Kasumi-1 (cell line): Measurements from ENCODE around the gene USP17L15.
"Not testable (repeated sequence)": the region's sequence is repeated elsewhere in the genome, so short reads cannot be mapped to it uniquely, and the experiment has no call there.

Source experiments
- DNase-seq, 2 experiments: peaks; one replicate each; lab custom pipeline; 2025; lab: John Stamatoyannopoulos, UW

The USP17L15 gene, protein sequence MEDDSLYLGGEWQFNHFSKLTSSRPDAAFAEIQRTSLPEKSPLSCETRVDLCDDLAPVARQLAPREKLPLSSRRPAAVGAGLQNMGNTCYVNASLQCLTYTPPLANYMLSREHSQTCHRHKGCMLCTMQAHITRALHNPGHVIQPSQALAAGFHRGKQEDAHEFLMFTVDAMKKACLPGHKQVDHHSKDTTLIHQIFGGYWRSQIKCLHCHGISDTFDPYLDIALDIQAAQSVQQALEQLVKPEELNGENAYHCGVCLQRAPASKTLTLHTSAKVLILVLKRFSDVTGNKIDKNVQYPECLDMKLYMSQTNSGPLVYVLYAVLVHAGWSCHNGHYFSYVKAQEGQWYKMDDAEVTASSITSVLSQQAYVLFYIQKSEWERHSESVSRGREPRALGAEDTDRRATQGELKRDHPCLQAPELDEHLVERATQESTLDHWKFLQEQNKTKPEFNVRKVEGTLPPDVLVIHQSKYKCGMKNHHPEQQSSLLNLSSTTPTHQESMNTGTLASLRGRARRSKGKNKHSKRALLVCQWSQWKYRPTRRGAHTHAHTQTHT

DNA sequence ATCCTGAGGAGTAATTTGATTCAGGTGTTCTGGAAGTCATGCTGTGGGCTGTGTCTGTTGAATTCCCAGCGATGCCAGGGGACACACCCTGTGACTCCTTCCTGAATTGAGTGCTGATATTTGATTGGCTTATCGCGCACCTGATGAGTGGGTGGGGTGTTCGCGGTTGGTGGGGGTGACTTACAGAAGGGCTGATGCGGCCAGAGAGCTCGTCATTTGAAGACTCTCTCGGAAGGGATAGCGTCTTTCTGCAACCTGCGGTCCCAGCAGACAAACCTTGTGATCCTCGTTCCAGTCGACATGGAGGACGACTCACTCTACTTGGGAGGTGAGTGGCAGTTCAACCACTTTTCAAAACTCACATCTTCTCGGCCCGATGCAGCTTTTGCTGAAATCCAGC is at the start of gene USP17L15:
USP17L15 (plus strand) TSS at position 301 of the 400 bp plus-strand sequence; CDS start at position 301, 0 bp downstream.
- not testable (repeated sequence) for DNase-seq

DNA sequence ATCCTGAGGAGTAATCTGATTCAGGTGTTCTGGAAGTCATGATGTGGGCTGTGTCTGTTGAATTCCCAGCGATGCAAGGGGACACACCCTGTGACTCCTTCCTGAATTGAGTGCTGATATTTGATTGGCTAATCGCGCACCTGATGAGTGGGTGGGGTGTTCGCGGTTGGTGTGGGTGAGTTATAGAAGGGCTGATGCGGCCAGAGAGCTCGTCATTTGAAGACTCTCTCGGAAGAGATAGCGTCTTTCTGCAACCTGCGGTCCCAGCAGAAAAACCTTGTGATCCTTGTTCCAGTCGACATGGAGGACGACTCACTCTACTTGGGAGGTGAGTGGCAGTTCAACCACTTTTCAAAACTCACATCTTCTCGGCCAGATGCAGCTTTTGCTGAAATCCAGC is 23.8 kb upstream of the USP17L15 start, which contains the start of gene USP17L10:
USP17L10 (plus strand) TSS at position 301 of the 400 bp plus-strand sequence; CDS start at position 301, 0 bp downstream.
- not testable (repeated sequence) for DNase-seq

DNA sequence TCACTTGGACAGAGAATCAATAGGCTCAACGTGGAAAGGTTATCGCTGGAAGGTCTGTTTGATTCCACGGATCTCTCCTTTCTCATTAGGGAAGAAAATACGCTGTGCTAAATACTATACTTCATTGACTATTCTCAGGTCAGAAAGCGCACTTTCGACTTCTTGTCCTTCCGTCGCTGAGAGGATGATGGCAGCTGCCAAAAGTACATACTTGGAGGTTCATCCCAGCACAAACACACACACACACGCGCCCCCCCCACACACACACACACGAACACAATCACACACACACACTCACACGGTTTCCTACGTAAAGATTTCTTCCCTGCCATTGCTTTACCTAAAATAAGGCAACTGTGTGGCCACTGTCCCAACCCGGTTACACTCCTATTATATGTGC is 19.5 kb upstream of the USP17L15 start:
- not testable (repeated sequence) for DNase-seq

DNA sequence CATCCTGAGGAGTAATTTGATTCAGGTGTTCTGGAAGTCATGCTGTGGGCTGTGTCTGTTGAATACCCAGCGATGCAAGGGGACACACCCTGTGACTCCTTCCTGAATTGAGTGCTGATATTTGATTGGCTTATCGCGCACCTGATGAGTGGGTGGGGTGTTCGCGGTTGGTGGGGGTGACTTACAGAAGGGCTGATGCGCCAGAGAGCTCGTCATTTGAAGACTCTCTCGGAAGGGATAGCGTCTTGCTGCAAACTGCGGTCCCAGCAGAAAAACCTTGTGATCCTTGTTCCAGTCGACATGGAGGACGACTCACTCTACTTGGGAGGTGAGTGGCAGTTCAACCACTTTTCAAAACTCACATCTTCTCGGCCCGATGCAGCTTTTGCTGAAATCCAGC is 19.1 kb upstream of the USP17L15 start, which contains the start of gene USP17L11:
USP17L11 (plus strand) TSS at position 301 of the 400 bp plus-strand sequence; CDS start at position 301, 0 bp downstream.
- DNase-seq: not testable (repeated sequence)

DNA sequence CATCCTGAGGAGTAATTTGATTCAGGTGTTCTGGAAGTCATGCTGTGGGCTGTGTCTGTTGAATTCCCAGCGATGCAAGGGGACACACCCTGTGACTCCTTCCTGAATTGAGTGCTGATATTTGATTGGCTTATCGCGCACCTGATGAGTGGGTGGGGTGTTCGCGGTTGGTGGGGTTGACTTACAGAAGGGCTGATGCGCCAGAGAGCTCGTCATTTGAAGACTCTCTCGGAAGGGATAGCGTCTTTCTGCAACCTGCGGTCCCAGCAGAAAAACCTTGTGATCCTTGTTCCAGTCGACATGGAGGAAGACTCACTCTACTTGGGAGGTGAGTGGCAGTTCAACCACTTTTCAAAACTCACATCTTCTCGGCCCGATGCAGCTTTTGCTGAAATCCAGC is 14.3 kb upstream of the USP17L15 start, which contains the start of gene USP17L12:
USP17L12 (plus strand) TSS at position 301 of the 400 bp plus-strand sequence; CDS start at position 301, 0 bp downstream.
- not testable (repeated sequence) for DNase-seq

DNA sequence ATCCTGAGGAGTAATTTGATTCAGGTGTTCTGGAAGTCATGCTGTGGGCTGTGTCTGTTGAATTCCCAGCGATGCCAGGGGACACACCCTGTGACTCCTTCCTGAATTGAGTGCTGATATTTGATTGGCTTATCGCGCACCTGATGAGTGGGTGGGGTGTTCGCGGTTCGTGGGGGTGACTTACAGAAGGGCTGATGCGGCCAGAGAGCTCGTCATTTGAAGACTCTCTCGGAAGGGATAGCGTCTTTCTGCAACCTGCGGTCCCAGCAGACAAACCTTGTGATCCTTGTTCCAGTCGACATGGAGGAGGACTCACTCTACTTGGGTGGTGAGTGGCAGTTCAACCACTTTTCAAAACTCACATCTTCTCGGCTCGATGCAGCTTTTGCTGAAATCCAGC is 9.6 kb upstream of the USP17L15 start, which contains the start of gene USP17L13:
USP17L13 (plus strand) TSS at position 301 of the 400 bp plus-strand sequence; CDS start at position 301, 0 bp downstream.
- DNase-seq: not testable (repeated sequence)

DNA sequence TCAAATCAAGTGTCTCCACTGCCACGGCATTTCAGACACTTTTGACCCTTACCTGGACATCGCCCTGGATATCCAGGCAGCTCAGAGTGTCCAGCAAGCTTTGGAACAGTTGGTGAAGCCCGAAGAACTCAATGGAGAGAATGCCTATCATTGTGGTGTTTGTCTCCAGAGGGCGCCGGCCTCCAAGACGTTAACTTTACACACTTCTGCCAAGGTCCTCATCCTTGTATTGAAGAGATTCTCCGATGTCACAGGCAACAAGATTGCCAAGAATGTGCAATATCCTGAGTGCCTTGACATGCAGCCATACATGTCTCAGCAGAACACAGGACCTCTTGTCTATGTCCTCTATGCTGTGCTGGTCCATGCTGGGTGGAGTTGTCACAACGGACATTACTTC is 3.9 kb upstream of the USP17L15 start:
- not testable (repeated sequence) for DNase-seq

DNA sequence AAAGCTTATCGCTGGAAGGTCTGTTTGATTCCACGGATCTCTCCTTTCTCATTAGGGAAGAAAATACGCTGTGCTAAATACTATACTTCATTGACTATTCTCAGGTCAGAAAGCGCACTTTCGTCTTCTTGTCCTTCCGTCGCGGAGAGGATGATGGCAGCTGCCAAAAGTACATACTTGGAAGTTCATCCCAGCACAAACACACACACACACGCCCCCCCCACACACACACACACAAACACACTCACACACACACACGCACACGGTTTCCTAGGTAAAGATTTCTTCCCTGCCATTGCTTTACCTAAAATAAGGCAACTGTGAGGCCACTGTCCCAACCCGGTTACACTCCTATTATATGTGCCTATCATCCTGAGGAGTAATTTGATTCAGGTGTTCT is 4.3 kb downstream of the USP17L15 start:
- not testable (repeated sequence) for DNase-seq

DNA sequence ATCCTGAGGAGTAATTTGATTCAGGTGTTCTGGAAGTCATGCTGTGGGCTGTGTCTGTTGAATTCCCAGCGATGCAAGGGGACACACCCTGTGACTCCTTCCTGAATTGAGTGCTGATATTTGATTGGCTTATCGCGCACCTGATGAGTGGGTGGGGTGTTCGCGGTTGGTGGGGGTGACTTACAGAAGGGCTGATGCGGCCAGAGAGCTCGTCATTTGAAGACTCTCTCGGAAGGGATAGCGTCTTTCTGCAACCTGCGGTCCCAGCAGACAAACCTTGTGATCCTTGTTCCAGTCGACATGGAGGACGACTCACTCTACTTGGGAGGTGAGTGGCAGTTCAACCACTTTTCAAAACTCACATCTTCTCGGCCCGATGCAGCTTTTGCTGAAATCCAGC is 9.4 kb downstream of the USP17L15 start, which contains the start of gene USP17L17:
USP17L17 (plus strand) TSS at position 301 of the 400 bp plus-strand sequence; CDS start at position 301, 0 bp downstream.
- not testable (repeated sequence) for DNase-seq

DNA sequence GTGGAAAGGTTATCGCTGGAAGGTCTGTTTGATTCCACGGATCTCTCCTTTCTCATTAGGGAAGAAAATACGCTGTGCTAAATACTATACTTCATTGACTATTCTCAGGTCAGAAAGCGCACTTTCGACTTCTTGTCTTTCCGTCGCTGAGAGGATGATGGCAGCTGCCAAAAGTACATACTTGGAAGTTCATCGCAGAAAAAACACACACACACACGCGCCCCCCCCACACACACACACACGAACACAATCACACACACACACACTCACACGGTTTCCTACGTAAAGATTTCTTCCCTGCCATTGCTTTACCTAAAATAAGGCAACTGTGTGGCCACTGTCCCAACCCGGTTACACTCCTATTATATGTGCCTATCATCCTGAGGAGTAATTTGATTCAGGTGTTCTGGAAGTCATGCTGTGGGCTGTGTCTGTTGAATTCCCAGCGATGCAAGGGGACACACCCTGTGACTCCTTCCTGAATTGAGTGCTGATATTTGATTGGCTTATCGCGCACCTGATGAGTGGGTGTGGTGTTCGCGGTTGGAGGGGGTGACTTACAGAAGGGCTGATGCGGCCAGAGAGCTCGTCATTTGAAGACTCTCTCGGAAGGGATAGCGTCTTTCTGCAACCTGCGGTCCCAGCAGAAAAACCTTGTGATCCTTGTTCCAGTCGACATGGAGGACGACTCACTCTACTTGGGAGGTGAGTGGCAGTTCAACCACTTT is 13.9 kb downstream of the USP17L15 start, which contains the start of gene USP17L18:
USP17L18 (plus strand) TSS at position 678 of the 728 bp plus-strand sequence; CDS start at position 678, 0 bp downstream.
- not testable (repeated sequence) for DNase-seq

DNA sequence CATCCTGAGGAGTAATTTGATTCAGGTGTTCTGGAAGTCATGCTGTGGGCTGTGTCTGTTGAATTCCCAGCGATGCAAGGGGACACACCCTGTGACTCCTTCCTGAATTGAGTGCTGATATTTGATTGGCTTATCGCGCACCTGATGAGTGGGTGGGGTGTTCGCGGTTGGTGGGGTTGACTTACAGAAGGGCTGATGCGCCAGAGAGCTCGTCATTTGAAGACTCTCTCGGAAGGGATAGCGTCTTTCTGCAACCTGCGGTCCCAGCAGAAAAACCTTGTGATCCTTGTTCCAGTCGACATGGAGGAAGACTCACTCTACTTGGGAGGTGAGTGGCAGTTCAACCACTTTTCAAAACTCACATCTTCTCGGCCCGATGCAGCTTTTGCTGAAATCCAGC is 18.9 kb downstream of the USP17L15 start, which contains the start of gene USP17L19:
USP17L19 (plus strand) TSS at position 301 of the 400 bp plus-strand sequence; CDS start at position 301, 0 bp downstream.
- DNase-seq: not testable (repeated sequence)

DNA sequence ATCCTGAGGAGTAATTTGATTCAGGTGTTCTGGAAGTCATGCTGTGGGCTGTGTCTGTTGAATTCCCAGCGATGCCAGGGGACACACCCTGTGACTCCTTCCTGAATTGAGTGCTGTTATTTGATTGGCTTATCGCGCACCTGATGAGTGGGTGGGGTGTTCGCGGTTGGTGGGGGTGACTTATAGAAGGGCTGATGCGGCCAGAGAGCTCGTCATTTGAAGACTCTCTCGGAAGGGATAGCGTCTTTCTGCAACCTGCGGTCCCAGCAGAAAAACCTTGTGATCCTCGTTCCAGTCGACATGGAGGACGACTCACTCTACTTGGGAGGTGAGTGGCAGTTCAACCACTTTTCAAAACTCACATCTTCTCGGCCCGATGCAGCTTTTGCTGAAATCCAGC is 23.6 kb downstream of the USP17L15 start, which contains the start of gene USP17L20:
USP17L20 (plus strand) TSS at position 301 of the 400 bp plus-strand sequence; CDS start at position 301, 0 bp downstream.
- DNase-seq: not testable (repeated sequence)

DNA sequence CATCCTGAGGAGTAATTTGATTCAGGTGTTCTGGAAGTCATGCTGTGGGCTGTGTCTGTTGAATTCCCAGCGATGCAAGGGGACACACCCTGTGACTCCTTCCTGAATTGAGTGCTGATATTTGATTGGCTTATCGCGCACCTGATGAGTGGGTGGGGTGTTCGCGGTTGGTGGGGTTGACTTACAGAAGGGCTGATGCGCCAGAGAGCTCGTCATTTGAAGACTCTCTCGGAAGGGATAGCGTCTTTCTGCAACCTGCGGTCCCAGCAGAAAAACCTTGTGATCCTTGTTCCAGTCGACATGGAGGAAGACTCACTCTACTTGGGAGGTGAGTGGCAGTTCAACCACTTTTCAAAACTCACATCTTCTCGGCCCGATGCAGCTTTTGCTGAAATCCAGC is 28.4 kb downstream of the USP17L15 start, which contains the start of gene USP17L21:
USP17L21 (plus strand) TSS at position 301 of the 400 bp plus-strand sequence; CDS start at position 301, 0 bp downstream.
- DNase-seq: not testable (repeated sequence)

DNA sequence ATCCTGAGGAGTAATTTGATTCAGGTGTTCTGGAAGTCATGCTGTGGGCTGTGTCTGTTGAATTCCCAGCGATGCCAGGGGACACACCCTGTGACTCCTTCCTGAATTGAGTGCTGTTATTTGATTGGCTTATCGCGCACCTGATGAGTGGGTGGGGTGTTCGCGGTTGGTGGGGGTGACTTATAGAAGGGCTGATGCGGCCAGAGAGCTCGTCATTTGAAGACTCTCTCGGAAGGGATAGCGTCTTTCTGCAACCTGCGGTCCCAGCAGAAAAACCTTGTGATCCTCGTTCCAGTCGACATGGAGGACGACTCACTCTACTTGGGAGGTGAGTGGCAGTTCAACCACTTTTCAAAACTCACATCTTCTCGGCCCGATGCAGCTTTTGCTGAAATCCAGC is 33.1 kb downstream of the USP17L15 start, which contains the start of gene USP17L22:
USP17L22 (plus strand) TSS at position 301 of the 400 bp plus-strand sequence; CDS start at position 301, 0 bp downstream.
- DNase-seq: not testable (repeated sequence)

DNA sequence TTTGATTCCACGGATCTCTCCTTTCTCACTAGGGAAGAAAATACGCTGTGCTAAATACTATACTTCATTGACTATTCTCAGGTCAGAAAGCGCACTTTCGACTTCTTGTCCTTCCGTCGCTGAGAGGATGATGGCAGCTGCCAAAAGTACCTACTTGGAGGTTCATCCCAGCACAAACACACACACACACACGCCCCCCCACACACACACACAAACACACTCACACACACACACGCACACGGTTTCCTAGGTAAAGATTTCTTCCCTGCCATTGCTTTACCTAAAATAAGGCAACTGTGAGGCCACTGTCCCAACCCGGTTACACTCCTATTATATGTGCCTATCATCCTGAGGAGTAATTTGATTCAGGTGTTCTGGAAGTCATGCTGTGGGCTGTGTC is 37.5 kb downstream of the USP17L15 start:
- DNase-seq: not testable (repeated sequence)
